Nephron progenitor cell (in vitro differentiated cells): ENCODE measurements around the gene EXPH5.
"Not testable (repeated sequence)": the region's sequence is repeated elsewhere in the genome, so short reads cannot be mapped to it uniquely, and the experiment has no call there.

Source experiments
- DNase-seq: peaks from one replicate; pipeline ENCODE4 v3.0.0; 2021
- H3K27ac Mint-ChIP-seq: 2 replicates; pipeline ENCODE4 v1.8.0; 2021; ENCODE audit warnings: mild to moderate bottlenecking, moderate library complexity, mixed read lengths
- H3K27me3 Mint-ChIP-seq: 2 replicates; pipeline ENCODE4 v1.8.0; 2021; ENCODE audit warnings: mild to moderate bottlenecking, low read depth, mixed read lengths; ENCODE audit not compliant: poor library complexity
- H3K36me3 Mint-ChIP-seq: 2 replicates; pipeline ENCODE4 v1.8.0; 2021; ENCODE audit warnings: low read depth, mixed read lengths
- H3K4me1 Mint-ChIP-seq: 2 replicates; pipeline ENCODE4 v1.8.0; 2021; ENCODE audit warnings: mixed read lengths
- H3K4me3 Mint-ChIP-seq: 2 replicates; pipeline ENCODE4 v1.8.0; 2021; ENCODE audit warnings: mild to moderate bottlenecking, moderate library complexity, mixed read lengths
- H3K9me3 Mint-ChIP-seq: 2 replicates; pipeline ENCODE4 v1.8.0; 2021; ENCODE audit warnings: mild to moderate bottlenecking, moderate library complexity, mixed read lengths
- CTCF ChIP-seq: fragments of 200-600 bp; sonication (generic); IDR thresholded peaks from 2 replicates; pipeline ENCODE4 v1.5.0; 2021; ENCODE audit warnings: antibody characterized with exemption

The EXPH5 gene

GRCh38 chr11:108591893-108592292 is 1.7 kb downstream of the EXPH5 start:
- no peak for TF ChIP-seq CTCF
- Mint-ChIP-seq H3K27me3 (peaks cover 38% of the 10 kb centered on the region), H3K9me3 (peaks cover 4% of the 10 kb centered on the region), H3K4me1 (peaks cover 54% of the 10 kb centered on the region), H3K27ac (no peak overlapping the region), H3K4me3 (peak overlapping the region; percentile 95), H3K36me3 (no peaks in the 10 kb centered on the region)
- no peak for DNase-seq

GRCh38 chr11:108589136-108589535 is 4.4 kb downstream of the EXPH5 start:
- peak overlapping the region; percentile 85 for H3K27ac Mint-ChIP-seq
- H3K27me3 Mint-ChIP-seq: peaks cover 36% of the 10 kb centered on the region
- no peak for TF ChIP-seq CTCF
- DNase-seq: no peak
- H3K4me1 Mint-ChIP-seq: peaks cover 40% of the 10 kb centered on the region
- no peak overlapping the region for H3K4me3 Mint-ChIP-seq
- H3K9me3 Mint-ChIP-seq: peaks cover 4% of the 10 kb centered on the region
- no peaks in the 10 kb centered on the region for H3K36me3 Mint-ChIP-seq

GRCh38 chr11:108588287-108588686 is 5.3 kb downstream of the EXPH5 start:
- H3K4me3 Mint-ChIP-seq: no peak overlapping the region
- H3K9me3 Mint-ChIP-seq: peaks cover 4% of the 10 kb centered on the region
- no peak overlapping the region for H3K27ac Mint-ChIP-seq
- H3K27me3 Mint-ChIP-seq: peaks cover 30% of the 10 kb centered on the region
- TF ChIP-seq CTCF: no peak
- DNase-seq: no peak
- peaks cover 32% of the 10 kb centered on the region for H3K4me1 Mint-ChIP-seq
- H3K36me3 Mint-ChIP-seq: no peaks in the 10 kb centered on the region

- TF ChIP-seq CTCF: no peak
- H3K27ac Mint-ChIP-seq: no peak overlapping the region
- H3K36me3 Mint-ChIP-seq: no peaks in the 10 kb centered on the region
These were observed 6.5 kb downstream of the EXPH5 start for GRCh38 chr11:108587109-108587508.

GRCh38 chr11:108586600-108586999 is 7.0 kb downstream of the EXPH5 start:
- H3K4me1 Mint-ChIP-seq: peaks cover 17% of the 10 kb centered on the region
- TF ChIP-seq CTCF: no peak
- H3K36me3 Mint-ChIP-seq: no peaks in the 10 kb centered on the region
- DNase-seq: no peak
- peaks cover 1% of the 10 kb centered on the region for H3K9me3 Mint-ChIP-seq
- no peak overlapping the region for H3K4me3 Mint-ChIP-seq
- no peak overlapping the region for H3K27ac Mint-ChIP-seq
- peaks cover 16% of the 10 kb centered on the region for H3K27me3 Mint-ChIP-seq

More at GRCh38 chr11:108587109-108587508, 6.5 kb downstream of the EXPH5 start:
- Mint-ChIP-seq H3K4me3 (no peak overlapping the region), H3K9me3 (peaks cover 4% of the 10 kb centered on the region), H3K4me1 (peaks cover 21% of the 10 kb centered on the region), H3K27me3 (peaks cover 21% of the 10 kb centered on the region)
- no peak for DNase-seq

- not testable (repeated sequence) for H3K9me3 Mint-ChIP-seq, H3K27ac Mint-ChIP-seq, DNase-seq, H3K36me3 Mint-ChIP-seq, H3K4me3 Mint-ChIP-seq
- Mint-ChIP-seq H3K27me3 (peaks cover 12% of the 10 kb centered on the region), H3K4me1 (peaks cover 17% of the 10 kb centered on the region)
These were observed 7.4 kb downstream of the EXPH5 start for GRCh38 chr11:108586185-108586584.
